22Rv1 (cell line): ENCODE data around the gene EBI3.

Experiments
- CTCF ChIP-seq: fragments of 450-650 bp; IDR thresholded peaks from 2 replicates; pipeline ENCODE4 v1.5.1; 2017; ENCODE audit warnings: mild to moderate bottlenecking
- ZFX ChIP-seq: fragments of 450-650 bp; IDR thresholded peaks from 2 replicates; pipeline ENCODE4 v1.6.1; 2017; ENCODE audit warnings: antibody characterized with exemption, borderline replicate concordance

GRCh38 chr19:4224470-4224869, 4.9 kb upstream of the EBI3 start:
- no peak for TF ChIP-seq CTCF
- TF ChIP-seq ZFX = no peak
